T-cell (primary cell): Measurements from ENCODE around the gene SCNN1B. TPM values are rescaled to one million over a fixed set of nuclear protein-coding genes. Genes with fewer than 3 reads are reported as not detected.

Experiments used
- ATAC-seq, 4 experiments: fragments of 200-7000 bp in 3 of 4; fragments of 150-1000 bp in 1 of 4; cut with Tn5 transposase; replicated peaks in 1 of 4; 1 replicate in 3 of 4; 2 replicates in 1 of 4; pipeline ENCODE4 v1.10.0; 2021; ENCODE audit warnings: moderate library complexity in 3 of 4, mild to moderate bottlenecking in 2 of 4, moderate number of reproducible peaks in 1 of 4
- CTCF ChIA-PET, 2 donors: fragments of 300-600 bp; sonication (Branson Sonifier 250); formaldehyde crosslinking; loops; one replicate each; lab custom pipeline; 2022; ENCODE audit warnings: antibody characterized with exemption in 2 of 2; lab: Charles Lee
- POLR2A ChIA-PET, 2 donors: fragments of 300-600 bp; sonication (Branson Sonifier 250); formaldehyde crosslinking; loops; one replicate each; lab custom pipeline; 2022; ENCODE audit warnings: antibody characterized with exemption in 2 of 2; lab: Charles Lee
- DNase-seq, 35 experiments: peaks; one replicate each; pipeline versions ENCODE4 v3.0.0 to v3.0.0-alpha.2; 2013 to 2023
- H3K27ac ChIP-seq: one replicate; pipeline ENCODE4 v1.5.1; 2013; ENCODE audit warnings: low read length
- H3K27me3 ChIP-seq, 2 experiments: replicated peaks in 1 of 2; 1 replicate in 1 of 2; 2 replicates in 1 of 2; pipeline versions ENCODE4 v1.6.1 to v1.7.0; 2013; ENCODE audit warnings: low read length in 1 of 2, mixed read lengths in 1 of 2; ENCODE audit not compliant: control insufficient read depth in 2 of 2, insufficient read depth in 2 of 2; ENCODE audit errors: extremely low read depth in 1 of 2
- H3K36me3 ChIP-seq, 2 donors: 1 replicate in 1 of 2; 2 replicates in 1 of 2; pipeline versions ENCODE4 v1.6.1 to v1.7.0; 2013; ENCODE audit warnings: low read length in 1 of 2; ENCODE audit not compliant: control insufficient read depth in 2 of 2, insufficient read depth in 1 of 2; ENCODE audit errors: extremely low read depth in 1 of 2
- H3K4me1 ChIP-seq, 2 experiments: 1 replicate in 1 of 2; 2 replicates in 1 of 2; pipeline versions ENCODE4 v1.6.1 to v1.7.0; 2013; ENCODE audit warnings: low read length in 2 of 2, mixed read lengths in 1 of 2; ENCODE audit not compliant: insufficient read depth in 2 of 2, control insufficient read depth in 1 of 2; ENCODE audit errors: extremely low read depth in 1 of 2
- H3K4me3 ChIP-seq, 2 donors: 1 replicate in 1 of 2; 2 replicates in 1 of 2; pipeline versions ENCODE4 v1.5.1 to v1.7.0; 2013; ENCODE audit warnings: mild to moderate bottlenecking in 2 of 2, low read length in 1 of 2, moderate library complexity in 1 of 2; ENCODE audit not compliant: control insufficient read depth in 1 of 2; ENCODE audit errors: extremely low read depth in 1 of 2
- H3K9me3 ChIP-seq: 2 replicates; pipeline ENCODE4 v1.7.0; 2013
- H3K27ac Mint-ChIP-seq, 2 donors: one replicate each; pipeline ENCODE4 v1.8.0; 2020 to 2021; ENCODE audit warnings: mild to moderate bottlenecking in 2 of 2, mixed read lengths in 2 of 2
- H3K27me3 Mint-ChIP-seq, 2 donors: one replicate each; pipeline ENCODE4 v1.8.0; 2021 to 2022; ENCODE audit warnings: mixed read lengths in 2 of 2
- H3K36me3 Mint-ChIP-seq: one replicate; pipeline ENCODE4 v1.8.0; 2021; ENCODE audit warnings: mixed read lengths
- H3K4me1 Mint-ChIP-seq, 3 donors: one replicate each; pipeline ENCODE4 v1.8.0; 2020 to 2022; ENCODE audit warnings: mixed read lengths in 3 of 3, mild to moderate bottlenecking in 1 of 3
- H3K4me3 Mint-ChIP-seq, 3 donors: one replicate each; pipeline ENCODE4 v1.8.0; 2020 to 2022; ENCODE audit warnings: mild to moderate bottlenecking in 3 of 3, mixed read lengths in 3 of 3, moderate library complexity in 3 of 3
- H3K9me3 Mint-ChIP-seq, 3 donors: one replicate each; pipeline ENCODE4 v1.8.0; 2020 to 2022; ENCODE audit warnings: mixed read lengths in 3 of 3
- WGBS: methylation state at CpG from one replicate; pipeline ENCODE4 v1.1.5; 2013; ENCODE audit warnings: missing lambda C conversion rate; ENCODE audit not compliant: insufficient coverage; 5-methylcytosine and 5-hydroxymethylcytosine counted together
- total RNA-seq, 35 experiments: library from RNA in 6 of 35; stranded (reverse) in 6 of 35; fragments of 120-200 nt in 1 of 35; gene quantifications; one replicate each; pipeline versions ENCODE4 v1.2.1 to v1.2.4 and lab custom pipeline; 2013 to 2026

The SCNN1B gene
- total RNA-seq, 5 donors from 2014 or later (not counting 1 experiment from before 2014, with no cell fraction given), result not detected

- Histone ChIP-seq H3K27ac (no peak overlapping the region), H3K4me1 (no peaks in the 10 kb centered on the region), H3K4me3 (no peak overlapping the region), H3K36me3 (no peaks in the 10 kb centered on the region), H3K9me3 (no peaks in the 10 kb centered on the region), H3K27me3 (peaks cover 0 to 6% of the 10 kb centered on the region in 2 experiments)
- Mint-ChIP-seq H3K36me3 (no peaks in the 10 kb centered on the region), H3K9me3 (no peaks in the 10 kb centered on the region), H3K4me1 (no peaks in the 10 kb centered on the region), H3K27ac (no peak overlapping the region), H3K4me3 (no peak overlapping the region), H3K27me3 (peaks cover 8 to 19% of the 10 kb centered on the region in 2 donors)
- CTCF ChIA-PET, result no interaction called here
- POLR2A ChIA-PET, result no interaction called here
- DNase-seq (no peak), ATAC-seq (no peak)
- 57% methylated on average over 2 of the region's 5 CpGs for WGBS
Measured at GRCh38 chr16:23342083-23342640, 40.1 kb downstream of the SCNN1B start.

GRCh38 chr16:23343643-23344612, 41.8 kb downstream of the SCNN1B start:
- H3K4me3 Mint-ChIP-seq, result no peak overlapping the region
- ATAC-seq (no peak), DNase-seq (no peak)
- H3K36me3 Mint-ChIP-seq, result no peaks in the 10 kb centered on the region
- H3K4me1 Mint-ChIP-seq, result no peaks in the 10 kb centered on the region
- H3K9me3 Mint-ChIP-seq, result no peaks in the 10 kb centered on the region
- Histone ChIP-seq H3K4me3 (no peak overlapping the region), H3K9me3 (no peaks in the 10 kb centered on the region), H3K27me3 (peaks cover 0 to 12% of the 10 kb centered on the region in 2 experiments), H3K4me1 (no peaks in the 10 kb centered on the region), H3K27ac (no peak overlapping the region), H3K36me3 (no peaks in the 10 kb centered on the region)
- CTCF ChIA-PET, result no interaction called here
- 100% methylated on average over 1 of the region's 5 CpGs for WGBS
- POLR2A ChIA-PET, result no interaction called here
- peaks cover 11 to 22% of the 10 kb centered on the region in 2 donors for H3K27me3 Mint-ChIP-seq
- no peak overlapping the region for H3K27ac Mint-ChIP-seq

DNA sequence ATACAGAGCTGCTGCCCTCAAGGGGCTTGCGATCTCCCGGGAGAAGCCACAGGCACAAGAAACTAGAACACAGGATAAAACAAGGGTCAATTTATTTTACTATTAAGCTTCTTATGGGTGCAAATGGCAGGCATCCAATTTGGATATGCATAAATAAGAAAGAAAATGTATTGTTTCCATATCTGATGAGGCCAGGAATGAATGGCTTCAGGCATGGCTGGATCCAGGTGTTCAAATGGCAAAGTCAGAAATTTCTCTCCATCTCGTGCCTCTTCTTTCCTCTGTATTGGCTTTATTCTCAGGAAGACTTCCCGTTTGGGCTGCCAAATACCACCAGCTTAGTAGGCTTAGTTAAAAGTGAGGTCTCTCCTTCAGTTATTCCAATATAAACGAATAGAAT, 43.1 kb downstream of the SCNN1B start:
- Histone ChIP-seq H3K27me3 (peaks cover 0 to 12% of the 10 kb centered on the region in 2 experiments), H3K9me3 (no peaks in the 10 kb centered on the region), H3K4me1 (no peaks in the 10 kb centered on the region), H3K27ac (no peak overlapping the region), H3K36me3 (no peaks in the 10 kb centered on the region), H3K4me3 (no peak overlapping the region)
- H3K9me3 Mint-ChIP-seq, result no peaks in the 10 kb centered on the region
- ChIA-PET CTCF (no interaction called here), POLR2A (no interaction called here)
- H3K27me3 Mint-ChIP-seq, result peaks cover 15 to 19% of the 10 kb centered on the region in 2 donors
- no CpG with 5 or more reads among the region's 5 CpGs for WGBS
- H3K36me3 Mint-ChIP-seq, result no peaks in the 10 kb centered on the region
- H3K27ac Mint-ChIP-seq, result no peak overlapping the region
- H3K4me3 Mint-ChIP-seq, result no peak overlapping the region
- DNase-seq, result no peak
- no peak for ATAC-seq
- H3K4me1 Mint-ChIP-seq, result no peaks in the 10 kb centered on the region

DNA sequence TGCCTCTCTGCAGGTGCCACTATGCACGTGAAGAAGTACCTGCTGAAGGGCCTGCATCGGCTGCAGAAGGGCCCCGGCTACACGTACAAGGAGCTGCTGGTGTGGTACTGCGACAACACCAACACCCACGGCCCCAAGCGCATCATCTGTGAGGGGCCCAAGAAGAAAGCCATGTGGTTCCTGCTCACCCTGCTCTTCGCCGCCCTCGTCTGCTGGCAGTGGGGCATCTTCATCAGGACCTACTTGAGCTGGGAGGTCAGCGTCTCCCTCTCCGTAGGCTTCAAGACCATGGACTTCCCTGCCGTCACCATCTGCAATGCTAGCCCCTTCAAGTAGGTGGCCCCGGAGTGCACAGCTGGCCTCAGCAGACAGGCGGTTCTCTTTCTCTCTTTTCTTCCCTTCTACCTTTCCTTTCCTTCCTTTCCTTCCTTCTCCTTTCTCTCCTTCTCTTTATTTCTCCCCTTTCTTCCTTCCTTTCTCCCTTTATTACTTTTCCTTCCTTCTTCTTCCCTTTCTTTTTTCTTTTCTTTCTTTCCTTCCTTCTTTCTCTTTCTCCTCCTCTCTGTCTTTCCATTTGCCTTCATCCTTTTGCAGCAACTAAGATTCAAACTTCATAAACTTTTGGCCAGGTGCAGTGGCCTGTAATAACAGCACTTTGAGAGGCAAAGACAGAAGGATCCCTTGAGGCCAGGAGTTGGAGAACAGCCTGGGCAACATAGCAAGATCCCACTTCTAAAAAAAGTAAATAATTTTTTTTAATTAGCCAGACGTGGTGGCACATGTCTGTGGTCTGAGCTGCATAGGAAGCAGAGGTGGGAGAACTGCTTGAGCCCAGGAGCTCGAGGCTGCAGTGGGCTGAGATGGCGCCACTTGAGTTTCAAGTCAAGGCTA, 46.7 kb downstream of the SCNN1B start:
- Histone ChIP-seq H3K9me3 (no peaks in the 10 kb centered on the region), H3K4me1 (no peaks in the 10 kb centered on the region), H3K4me3 (no peak overlapping the region), H3K27ac (no peak overlapping the region), H3K27me3 (peaks cover 0 to 12% of the 10 kb centered on the region in 2 experiments), H3K36me3 (no peaks in the 10 kb centered on the region)
- 51% methylated on average over 14 of the region's 18 CpGs for WGBS
- Mint-ChIP-seq H3K9me3 (peaks cover 0 to 6% (median 3%) of the 10 kb centered on the region in 3 donors), H3K4me3 (no peak overlapping the region), H3K36me3 (no peaks in the 10 kb centered on the region), H3K4me1 (no peaks in the 10 kb centered on the region), H3K27me3 (peaks cover 5 to 12% of the 10 kb centered on the region in 2 donors), H3K27ac (no peak overlapping the region)
- CTCF ChIA-PET, result no interaction called here
- POLR2A ChIA-PET, result no interaction called here
- ATAC-seq (no peak), DNase-seq (no peak)

DNA sequence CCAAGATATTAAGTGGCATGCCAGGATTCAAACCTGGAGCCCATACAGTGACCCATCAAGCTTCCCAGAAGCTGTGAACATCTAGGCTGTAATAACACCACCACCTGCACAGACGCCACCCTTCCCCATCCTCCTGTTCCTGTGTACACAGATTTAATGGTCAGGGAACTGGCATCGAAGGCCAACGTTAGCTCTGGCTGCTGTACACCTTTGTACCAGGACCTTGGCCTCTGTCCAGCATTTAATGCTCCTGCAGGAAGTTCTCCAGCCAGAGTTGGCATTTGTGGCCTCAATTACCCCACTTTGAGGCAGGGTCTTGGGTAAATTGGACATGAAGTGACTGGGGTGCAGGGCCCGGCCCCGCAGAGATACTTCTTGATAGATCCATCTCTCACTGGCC, 49.3 kb downstream of the SCNN1B start:
- Histone ChIP-seq H3K36me3 (no peaks in the 10 kb centered on the region), H3K27ac (no peak overlapping the region), H3K9me3 (no peaks in the 10 kb centered on the region), H3K4me1 (no peaks in the 10 kb centered on the region), H3K4me3 (no peak overlapping the region), H3K27me3 (peaks cover 0 to 12% of the 10 kb centered on the region in 2 experiments)
- Mint-ChIP-seq H3K27ac (no peak overlapping the region), H3K4me1 (no peaks in the 10 kb centered on the region), H3K27me3 (peaks cover 12 to 13% of the 10 kb centered on the region in 2 donors), H3K9me3 (peaks cover 0 to 6% (median 3%) of the 10 kb centered on the region in 3 donors), H3K36me3 (no peaks in the 10 kb centered on the region), H3K4me3 (no peak overlapping the region)
- ATAC-seq, result no peak
- no peak for DNase-seq
- ChIA-PET POLR2A (no interaction called here), CTCF (no interaction called here)
- 64% methylated on average over 3 of the region's 5 CpGs for WGBS

- H3K27me3 ChIP-seq, result peaks cover 0 to 17% of the 10 kb centered on the region in 2 experiments
- ATAC-seq, result no peak
- Mint-ChIP-seq H3K9me3 (peaks cover 0 to 6% (median 3%) of the 10 kb centered on the region in 3 donors), H3K4me1 (no peaks in the 10 kb centered on the region), H3K27ac (no peak overlapping the region), H3K36me3 (no peaks in the 10 kb centered on the region), H3K4me3 (no peak overlapping the region), H3K27me3 (peaks cover 11 to 13% of the 10 kb centered on the region in 2 donors)
- H3K36me3 ChIP-seq, result no peaks in the 10 kb centered on the region
- H3K9me3 ChIP-seq, result no peaks in the 10 kb centered on the region
- CTCF ChIA-PET, result no interaction called here
- H3K4me1 ChIP-seq, result no peaks in the 10 kb centered on the region
- no peak overlapping the region for H3K27ac ChIP-seq
- DNase-seq, result no peak
- H3K4me3 ChIP-seq, result no peak overlapping the region
- POLR2A ChIA-PET, result no interaction called here
Measured at GRCh38 chr16:23353440-23353839, 51.3 kb downstream of the SCNN1B start.
